Measurements from ENCODE around the gene DDO. TPM values are rescaled to one million over a fixed set of nuclear protein-coding genes. Genes with fewer than 3 reads are reported as not detected.

DDO gene
- total and polyA plus RNA-seq, 2 of the 8 experiments (the other 6 are each of a cell fraction or from before 2014, with no cell fraction given), result not detected

Other genes with a start within 250 kb of the DDO start
- gene WASF1, start 235.9 kb downstream of the DDO start, total RNA-seq (2021; fragmentation: NEBNext Ultra II Directional; extraction: Animal tissue kit (Norgen Biotek cat#: 25700)), result 37.2 and 37.6 TPM in 2 replicates
- 35.5 and 39.9 TPM in 2 replicates for gene WASF1, start 235.9 kb downstream of the DDO start, polyA plus RNA-seq (2011; rRNA removed)
- gene CDC40, start 235.1 kb downstream of the DDO start, total RNA-seq (2021; fragmentation: NEBNext Ultra II Directional; extraction: Animal tissue kit (Norgen Biotek cat#: 25700)), result 25.8 and 27.2 TPM in 2 replicates
- gene CDC40, start 235.1 kb downstream of the DDO start, polyA plus RNA-seq (2011; rRNA removed), result 6.2 and 7.3 TPM in 2 replicates
- 0.39 and 0.44 TPM in 2 replicates for gene METTL24, start 57.2 kb downstream of the DDO start, total RNA-seq (2021; fragmentation: NEBNext Ultra II Directional; extraction: Animal tissue kit (Norgen Biotek cat#: 25700))
- 0.17 and 0.30 TPM in 2 replicates for gene METTL24, start 57.2 kb downstream of the DDO start, polyA plus RNA-seq (2011; rRNA removed)
- gene SLC22A16, start 61.0 kb upstream of the DDO start, total RNA-seq (2021; fragmentation: NEBNext Ultra II Directional; extraction: Animal tissue kit (Norgen Biotek cat#: 25700)), result not detected in 2 replicates
- not detected in 2 replicates for gene SLC22A16, start 61.0 kb upstream of the DDO start, polyA plus RNA-seq (2011; rRNA removed)